IMR-90 (cell line): ENCODE measurements around the gene CCDC50. TPM values are rescaled to one million over a fixed set of nuclear protein-coding genes. Genes with fewer than 3 reads are reported as not detected.

Experiments
- ATAC-seq: fragments of 200-7000 bp; cut with Tn5 transposase; 2 replicates; pipeline ENCODE4 v1.9.1; 2020; ENCODE audit warnings: low read depth, mild to moderate bottlenecking, moderate library complexity
- BruUV-seq: library from RNA; stranded (reverse); fragments of 400-500 nt; replicated peaks from 2 replicates; lab custom pipeline; 2021; lab: Mats Ljungman, UMichigan
- CTCF ChIA-PET: fragments of 300-600 bp; formaldehyde crosslinking; extraction: SDS; loops from one replicate; lab custom pipeline; 2021; ENCODE audit warnings: antibody characterized with exemption; lab: Yijun Ruan, JAX
- POLR2A ChIA-PET: fragments of 300-600 bp; sonication (Branson Sonifier 250); formaldehyde crosslinking; loops from one replicate; lab custom pipeline; 2022; ENCODE audit warnings: antibody characterized with exemption; ENCODE audit not compliant: unreplicated experiment; lab: Charles Lee
- DNase-seq: peaks from one replicate; pipeline ENCODE4 v3.0.0; 2013
- H2AFZ ChIP-seq: replicated peaks from 2 replicates; pipeline ENCODE3; 2013; ENCODE audit warnings: low read length, mild to moderate bottlenecking; ENCODE audit not compliant: poor library complexity
- H2AK5ac ChIP-seq: 2 replicates; pipeline ENCODE4 v1.6.1; 2013; ENCODE audit warnings: low read depth, low read length, inconsistent platforms
- H2AK9ac ChIP-seq: replicated peaks from 2 replicates; pipeline ENCODE3; 2013; ENCODE audit warnings: mild to moderate bottlenecking, low read depth, low read length, moderate library complexity; ENCODE audit not compliant: poor library complexity
- H2BK120ac ChIP-seq: 2 replicates; pipeline ENCODE4 v1.6.1; 2013; ENCODE audit warnings: low read depth, low read length, inconsistent platforms
- H2BK15ac ChIP-seq: 3 replicates; pipeline ENCODE4 v1.6.1; 2013; ENCODE audit warnings: low read depth, low read length, inconsistent platforms
- H2BK20ac ChIP-seq: 2 replicates; pipeline ENCODE4 v1.6.1; 2013; ENCODE audit warnings: low read depth, mild to moderate bottlenecking, inconsistent platforms, low read length, moderate library complexity
- H2BK5ac ChIP-seq: 2 replicates; pipeline ENCODE4 v1.6.1; 2013; ENCODE audit warnings: mild to moderate bottlenecking, low read depth, low read length, inconsistent platforms; ENCODE audit not compliant: poor library complexity, severe bottlenecking
- H3K14ac ChIP-seq: replicated peaks from 2 replicates; pipeline ENCODE4 v1.6.1; 2013; ENCODE audit warnings: low read depth, low read length, inconsistent platforms
- H3K18ac ChIP-seq: 2 replicates; pipeline ENCODE4 v1.6.1; 2013; ENCODE audit warnings: low read depth, low read length, control low read depth
- H3K23ac ChIP-seq: 2 replicates; pipeline ENCODE4 v1.6.1; 2013; ENCODE audit warnings: low read depth, low read length, inconsistent platforms
- H3K27ac ChIP-seq: 2 replicates; pipeline ENCODE4 v1.5.1; 2013; ENCODE audit warnings: mild to moderate bottlenecking, control low read depth, low read length; ENCODE audit not compliant: insufficient read depth
- H3K27me3 ChIP-seq: 2 replicates; pipeline ENCODE4 v1.6.1; 2013; ENCODE audit warnings: low read length; ENCODE audit not compliant: control insufficient read depth, insufficient read depth
- H3K36me3 ChIP-seq: 2 replicates; pipeline ENCODE4 v1.6.1; 2013; ENCODE audit warnings: low read length, mixed read lengths; ENCODE audit not compliant: control insufficient read depth, insufficient read depth
- H3K4ac ChIP-seq: 2 replicates; pipeline ENCODE4 v1.6.1; 2013; ENCODE audit warnings: low read depth, low read length, inconsistent platforms
- H3K4me1 ChIP-seq: 2 replicates; pipeline ENCODE4 v1.6.1; 2013; ENCODE audit warnings: low read length, mixed read lengths; ENCODE audit not compliant: control insufficient read depth, insufficient read depth
- H3K4me2 ChIP-seq: 2 replicates; pipeline ENCODE4 v1.6.1; 2013; ENCODE audit warnings: low read depth, mild to moderate bottlenecking, control low read depth, low read length, moderate library complexity
- H3K4me3 ChIP-seq: 2 replicates; pipeline ENCODE4 v1.5.1; 2013; ENCODE audit warnings: low read depth, mild to moderate bottlenecking, control low read depth, low read length, moderate library complexity; ENCODE audit not compliant: insufficient read depth
- H3K56ac ChIP-seq: 2 replicates; pipeline ENCODE4 v1.6.1; 2013; ENCODE audit warnings: low read length, inconsistent platforms; ENCODE audit not compliant: insufficient read depth; ENCODE audit errors: extremely low read depth
- H3K79me1 ChIP-seq, 2 experiments: 2 replicates each; pipeline ENCODE4 v1.6.1; 2013; ENCODE audit warnings: low read length in 2 of 2, inconsistent platforms in 1 of 2, low read depth in 1 of 2
- H3K9ac ChIP-seq: 2 replicates; pipeline ENCODE4 v1.6.1; 2013; ENCODE audit warnings: low read depth, low read length, control low read depth
- H3K9me1 ChIP-seq: 2 replicates; pipeline ENCODE4 v1.6.1; 2013; ENCODE audit warnings: low read length, inconsistent platforms; ENCODE audit not compliant: insufficient read depth
- H3K9me3 ChIP-seq: 2 replicates; pipeline ENCODE4 v1.6.1; 2013; ENCODE audit warnings: low read length; ENCODE audit not compliant: control insufficient read depth, insufficient read depth
- H4K20me1 ChIP-seq: 2 replicates; pipeline ENCODE4 v1.6.1; 2013; ENCODE audit warnings: low read length, inconsistent platforms; ENCODE audit not compliant: insufficient read depth
- H4K5ac ChIP-seq: 2 replicates; pipeline ENCODE4 v1.6.1; 2013; ENCODE audit warnings: mild to moderate bottlenecking, low read depth, low read length, control low read depth
- H4K8ac ChIP-seq, 2 experiments: 2 replicates each; pipeline ENCODE4 v1.6.1; 2013; ENCODE audit warnings: low read depth in 2 of 2, low read length in 2 of 2, control low read depth in 1 of 2, inconsistent platforms in 1 of 2
- H4K91ac ChIP-seq: 2 replicates; pipeline ENCODE4 v1.6.1; 2013; ENCODE audit warnings: low read depth, low read length, inconsistent platforms; ENCODE audit not compliant: insufficient read depth
- BHLHE40 ChIP-seq: fragments of 150-350 bp; IDR thresholded peaks from 2 replicates; pipeline ENCODE4 v1.6.1; 2016; ENCODE audit warnings: mild to moderate bottlenecking, low read depth, low read length
- CEBPB ChIP-seq: IDR thresholded peaks from 2 replicates; pipeline ENCODE4 v1.6.1; 2012; ENCODE audit warnings: low read depth, low read length, improper control_type of control experiment
- CHD1 ChIP-seq: IDR thresholded peaks from 2 replicates; pipeline ENCODE4 v1.6.1; 2012; ENCODE audit warnings: low read depth, low read length, improper control_type of control experiment
- MAFK ChIP-seq: IDR thresholded peaks from 2 replicates; pipeline ENCODE4 v1.6.1; 2012; ENCODE audit warnings: low read depth, low read length, improper control_type of control experiment
- MXI1 ChIP-seq: IDR thresholded peaks from 2 replicates; pipeline ENCODE4 v1.6.1; 2012; ENCODE audit warnings: low read depth, mild to moderate bottlenecking, low read length, moderate library complexity, borderline replicate concordance
- POLR2A ChIP-seq: IDR thresholded peaks from 2 replicates; pipeline ENCODE4 v1.6.1; 2012; ENCODE audit warnings: mild to moderate bottlenecking, low read depth, low read length
- RCOR1 ChIP-seq: IDR thresholded peaks from 2 replicates; pipeline ENCODE4 v1.6.1; 2012; ENCODE audit warnings: mild to moderate bottlenecking, low read length, improper control_type of control experiment; ENCODE audit not compliant: insufficient replicate concordance
- RFX5 ChIP-seq: IDR thresholded peaks from 2 replicates; pipeline ENCODE4 v1.8.0; 2012; ENCODE audit warnings: low read depth, mild to moderate bottlenecking, low read length, moderate library complexity
- USF2 ChIP-seq: fragments of 150-350 bp; IDR thresholded peaks from 2 replicates; pipeline ENCODE4 v1.6.1; 2017; ENCODE audit warnings: mild to moderate bottlenecking, antibody characterized with exemption, low read length, low read depth
- WGBS, 2 experiments: methylation state at CpG; one replicate each; pipeline versions ENCODE4 v1.1.5 to v1.1.7; 2013; ENCODE audit warnings: missing lambda C conversion rate in 2 of 2; ENCODE audit not compliant: insufficient read length in 1 of 2; ENCODE audit errors: extremely low coverage in 2 of 2; 5-methylcytosine and 5-hydroxymethylcytosine counted together
- dilution Hi-C: fragments of 300-500 bp; cut with HindIII; formaldehyde crosslinking; loops from one replicate; pipeline ENCODE4 v1.14.3; 2018; ENCODE audit warnings: low sequenced_read_pairs; ENCODE audit not compliant: unreplicated experiment
- in situ Hi-C: fragments of 300-500 bp; cut with MboI; formaldehyde crosslinking; loops from 3 replicates; pipeline ENCODE4 v1.14.3; 2019; ENCODE audit warnings: low sequenced_read_pairs, inconsistent platforms, mixed read lengths
- intact Hi-C: fragments of 100-400 bp; cut with micrococcal nuclease; formaldehyde crosslinking; loops from 2 replicates; pipeline ENCODE4 v1.10.0; 2022
- polyA plus RNA-seq, 3 experiments: library from polyadenylated mRNA; depleted of rRNA; stranded (reverse); fragments of >200 nt; gene quantifications; 2 replicates each; pipeline ENCODE4 v1.2.3, GENCODE V29; 2012; ENCODE audit warnings: low replicate concordance in 1 of 3
- total RNA-seq: library from RNA; depleted of rRNA; stranded (reverse); fragments of >200 nt; gene quantifications from 2 replicates; pipeline ENCODE4 v1.2.3, GENCODE V29; 2012

Gene CCDC50
- total and polyA plus RNA-seq, 2 of the 4 experiments (the other 2 are of a cell fraction): 59.0 to 63.1 TPM

- Histone ChIP-seq H2BK20ac (no peak overlapping the region), H3K56ac (no peak overlapping the region), H3K9me3 (no peaks in the 10 kb centered on the region), H2AFZ (no peak overlapping the region), H3K4me1 (peaks cover 4% of the 10 kb centered on the region), H4K8ac (no peak overlapping the region; a peak in 1 of 4 replicates), H3K4ac (no peak overlapping the region), H2BK5ac (peak overlapping the region; percentile 22), H3K23ac (peak overlapping the region; percentile 4; the same call in 1 of the 2 replicates), H4K91ac (no peak overlapping the region), H4K5ac (no peak overlapping the region; the same call in 1 of the 2 replicates), H3K9me1 (no peaks in the 10 kb centered on the region), H3K18ac (peak overlapping the region; percentile 71; the same call in 1 of the 2 replicates), H4K20me1 (no peaks in the 10 kb centered on the region), H3K27me3 (no peaks in the 10 kb centered on the region), H2AK5ac (no peak overlapping the region), H3K9ac (no peak overlapping the region), H3K4me2 (peak overlapping the region; percentile 16; the same call in 1 of the 2 replicates), H3K14ac (no peak overlapping the region), H3K27ac (no peak overlapping the region), H3K4me3 (no peak overlapping the region), H2BK120ac (no peak overlapping the region), H3K36me3 (peaks cover 13% of the 10 kb centered on the region), H2AK9ac (no peak overlapping the region), H3K79me1 (peaks cover 7 to 23% of the 10 kb centered on the region in 2 experiments; a peak in 3 of 4 replicates), H2BK15ac (no peak overlapping the region)
- WGBS, 2 experiments: no CpG with 5 or more reads among the region's 1 CpG
- ChIA-PET CTCF (no interaction called here), POLR2A (no interaction called here)
- ATAC-seq: peak; percentile 11; the same call in 1 of the 2 replicates
- no peak for DNase-seq
- no TSS peak for BruUV-seq
- dilution Hi-C loops: no loop called here
- no peak for TF ChIP-seq BHLHE40
- no peak for TF ChIP-seq CHD1
- TF ChIP-seq RFX5: no peak
- no peak for TF ChIP-seq USF2
- no peak for TF ChIP-seq CEBPB
- TF ChIP-seq MXI1: no peak
- no peak for TF ChIP-seq MAFK
- TF ChIP-seq POLR2A: no peak
- TF ChIP-seq RCOR1: no peak
- in situ Hi-C loops: no loop called here
- intact Hi-C loops: loop anchor here (2.0 kb wide), 2 partner anchors 57 to 145 kb away; partner anchors contain the start of gene UTS2B
Measured at GRCh38 chr3:191387441-191388077, 58.4 kb downstream of the CCDC50 start.
